GM23338 (cell line): ENCODE data around the gene LRRC10.

Experiments used
- CREB1 ChIP-seq: fragments of 250-450 bp; sonication (Bioruptor Pico); IDR thresholded peaks from 2 replicates; pipeline ENCODE4 v1.5.0; 2020; ENCODE audit warnings: low read depth, mild to moderate bottlenecking, moderate library complexity
- EZH2 ChIP-seq: fragments of 200-600 bp; sonication (generic); IDR thresholded peaks from one replicate; pipeline ENCODE4 v1.8.0; 2017; ENCODE audit warnings: antibody characterized with exemption, mild to moderate bottlenecking, low read depth; ENCODE audit not compliant: unreplicated experiment
- EZH2phosphoT487 ChIP-seq: fragments of 200-600 bp; sonication (generic); IDR thresholded peaks from one replicate; pipeline ENCODE4 v1.8.1; 2018; ENCODE audit warnings: antibody characterized with exemption; ENCODE audit not compliant: unreplicated experiment
- POLR2AphosphoS5 ChIP-seq: IDR thresholded peaks from 2 replicates; pipeline ENCODE4 v1.6.1; 2016; ENCODE audit warnings: antibody characterized with exemption, low read depth
- ZNF331 ChIP-seq: fragments of 250-450 bp; sonication (Bioruptor Pico); IDR thresholded peaks from 2 replicates; pipeline ENCODE4 v1.5.0; 2020; ENCODE audit warnings: low read depth, mild to moderate bottlenecking, moderate library complexity
- TF ChIP-seq, protein P1 (sequence below), 2 experiments: fragments of 200-600 bp in 1 of 2; sonication (generic) in 1 of 2; conservative IDR thresholded peaks; 2 replicates each; pipeline versions ENCODE4 v1.5.1 to v1.6.1; 2016 to 2017; ENCODE audit warnings: antibody characterized with exemption in 2 of 2, low read depth in 2 of 2, mild to moderate bottlenecking in 2 of 2, moderate library complexity in 1 of 2
- TF ChIP-seq, protein P2 (sequence below): IDR thresholded peaks from one replicate; pipeline ENCODE4 v1.6.1; 2018; ENCODE audit warnings: antibody characterized with exemption; ENCODE audit not compliant: unreplicated experiment
- TF ChIP-seq, protein P3 (sequence below): fragments of 250-450 bp; sonication (Bioruptor Pico); IDR thresholded peaks from 2 replicates; pipeline ENCODE4 v1.5.0; 2020; ENCODE audit warnings: mild to moderate bottlenecking, moderate library complexity
- TF ChIP-seq, protein P4 (sequence below): IDR thresholded peaks from 2 replicates; pipeline ENCODE4 v1.6.1; 2016; ENCODE audit warnings: antibody characterized with exemption

DNA sequence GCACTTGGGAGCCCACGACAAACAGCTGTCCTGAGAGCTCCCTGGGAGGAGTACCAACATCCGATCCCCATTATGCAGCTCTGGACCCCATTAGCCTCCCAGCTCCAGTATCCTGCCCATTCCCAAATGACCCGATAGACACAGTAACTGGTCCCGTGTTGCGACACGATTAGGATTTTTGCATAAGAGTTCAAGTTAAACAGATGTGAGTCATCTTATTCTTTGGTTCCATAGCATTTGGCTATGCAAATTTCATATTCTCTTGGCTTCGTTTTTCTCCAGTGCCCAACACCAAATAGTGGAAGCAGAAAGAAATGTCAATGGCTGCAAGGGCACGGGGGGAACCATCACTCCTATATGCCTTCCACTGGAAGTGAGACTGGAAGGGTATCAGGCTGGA is 43.0 kb upstream of the LRRC10 start:
- TF ChIP-seq, protein P1, sequence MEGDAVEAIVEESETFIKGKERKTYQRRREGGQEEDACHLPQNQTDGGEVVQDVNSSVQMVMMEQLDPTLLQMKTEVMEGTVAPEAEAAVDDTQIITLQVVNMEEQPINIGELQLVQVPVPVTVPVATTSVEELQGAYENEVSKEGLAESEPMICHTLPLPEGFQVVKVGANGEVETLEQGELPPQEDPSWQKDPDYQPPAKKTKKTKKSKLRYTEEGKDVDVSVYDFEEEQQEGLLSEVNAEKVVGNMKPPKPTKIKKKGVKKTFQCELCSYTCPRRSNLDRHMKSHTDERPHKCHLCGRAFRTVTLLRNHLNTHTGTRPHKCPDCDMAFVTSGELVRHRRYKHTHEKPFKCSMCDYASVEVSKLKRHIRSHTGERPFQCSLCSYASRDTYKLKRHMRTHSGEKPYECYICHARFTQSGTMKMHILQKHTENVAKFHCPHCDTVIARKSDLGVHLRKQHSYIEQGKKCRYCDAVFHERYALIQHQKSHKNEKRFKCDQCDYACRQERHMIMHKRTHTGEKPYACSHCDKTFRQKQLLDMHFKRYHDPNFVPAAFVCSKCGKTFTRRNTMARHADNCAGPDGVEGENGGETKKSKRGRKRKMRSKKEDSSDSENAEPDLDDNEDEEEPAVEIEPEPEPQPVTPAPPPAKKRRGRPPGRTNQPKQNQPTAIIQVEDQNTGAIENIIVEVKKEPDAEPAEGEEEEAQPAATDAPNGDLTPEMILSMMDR (conservative IDR thresholded peaks at IDR 0.05; ENCODE audit: low read depth in 2 of 2): no peak
- TF ChIP-seq EZH2: no peak
- no peak for TF ChIP-seq EZH2phosphoT487
- TF ChIP-seq, protein P2, sequence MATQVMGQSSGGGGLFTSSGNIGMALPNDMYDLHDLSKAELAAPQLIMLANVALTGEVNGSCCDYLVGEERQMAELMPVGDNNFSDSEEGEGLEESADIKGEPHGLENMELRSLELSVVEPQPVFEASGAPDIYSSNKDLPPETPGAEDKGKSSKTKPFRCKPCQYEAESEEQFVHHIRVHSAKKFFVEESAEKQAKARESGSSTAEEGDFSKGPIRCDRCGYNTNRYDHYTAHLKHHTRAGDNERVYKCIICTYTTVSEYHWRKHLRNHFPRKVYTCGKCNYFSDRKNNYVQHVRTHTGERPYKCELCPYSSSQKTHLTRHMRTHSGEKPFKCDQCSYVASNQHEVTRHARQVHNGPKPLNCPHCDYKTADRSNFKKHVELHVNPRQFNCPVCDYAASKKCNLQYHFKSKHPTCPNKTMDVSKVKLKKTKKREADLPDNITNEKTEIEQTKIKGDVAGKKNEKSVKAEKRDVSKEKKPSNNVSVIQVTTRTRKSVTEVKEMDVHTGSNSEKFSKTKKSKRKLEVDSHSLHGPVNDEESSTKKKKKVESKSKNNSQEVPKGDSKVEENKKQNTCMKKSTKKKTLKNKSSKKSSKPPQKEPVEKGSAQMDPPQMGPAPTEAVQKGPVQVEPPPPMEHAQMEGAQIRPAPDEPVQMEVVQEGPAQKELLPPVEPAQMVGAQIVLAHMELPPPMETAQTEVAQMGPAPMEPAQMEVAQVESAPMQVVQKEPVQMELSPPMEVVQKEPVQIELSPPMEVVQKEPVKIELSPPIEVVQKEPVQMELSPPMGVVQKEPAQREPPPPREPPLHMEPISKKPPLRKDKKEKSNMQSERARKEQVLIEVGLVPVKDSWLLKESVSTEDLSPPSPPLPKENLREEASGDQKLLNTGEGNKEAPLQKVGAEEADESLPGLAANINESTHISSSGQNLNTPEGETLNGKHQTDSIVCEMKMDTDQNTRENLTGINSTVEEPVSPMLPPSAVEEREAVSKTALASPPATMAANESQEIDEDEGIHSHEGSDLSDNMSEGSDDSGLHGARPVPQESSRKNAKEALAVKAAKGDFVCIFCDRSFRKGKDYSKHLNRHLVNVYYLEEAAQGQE: no peak
- no peak for TF ChIP-seq POLR2AphosphoS5
- TF ChIP-seq, protein P3, sequence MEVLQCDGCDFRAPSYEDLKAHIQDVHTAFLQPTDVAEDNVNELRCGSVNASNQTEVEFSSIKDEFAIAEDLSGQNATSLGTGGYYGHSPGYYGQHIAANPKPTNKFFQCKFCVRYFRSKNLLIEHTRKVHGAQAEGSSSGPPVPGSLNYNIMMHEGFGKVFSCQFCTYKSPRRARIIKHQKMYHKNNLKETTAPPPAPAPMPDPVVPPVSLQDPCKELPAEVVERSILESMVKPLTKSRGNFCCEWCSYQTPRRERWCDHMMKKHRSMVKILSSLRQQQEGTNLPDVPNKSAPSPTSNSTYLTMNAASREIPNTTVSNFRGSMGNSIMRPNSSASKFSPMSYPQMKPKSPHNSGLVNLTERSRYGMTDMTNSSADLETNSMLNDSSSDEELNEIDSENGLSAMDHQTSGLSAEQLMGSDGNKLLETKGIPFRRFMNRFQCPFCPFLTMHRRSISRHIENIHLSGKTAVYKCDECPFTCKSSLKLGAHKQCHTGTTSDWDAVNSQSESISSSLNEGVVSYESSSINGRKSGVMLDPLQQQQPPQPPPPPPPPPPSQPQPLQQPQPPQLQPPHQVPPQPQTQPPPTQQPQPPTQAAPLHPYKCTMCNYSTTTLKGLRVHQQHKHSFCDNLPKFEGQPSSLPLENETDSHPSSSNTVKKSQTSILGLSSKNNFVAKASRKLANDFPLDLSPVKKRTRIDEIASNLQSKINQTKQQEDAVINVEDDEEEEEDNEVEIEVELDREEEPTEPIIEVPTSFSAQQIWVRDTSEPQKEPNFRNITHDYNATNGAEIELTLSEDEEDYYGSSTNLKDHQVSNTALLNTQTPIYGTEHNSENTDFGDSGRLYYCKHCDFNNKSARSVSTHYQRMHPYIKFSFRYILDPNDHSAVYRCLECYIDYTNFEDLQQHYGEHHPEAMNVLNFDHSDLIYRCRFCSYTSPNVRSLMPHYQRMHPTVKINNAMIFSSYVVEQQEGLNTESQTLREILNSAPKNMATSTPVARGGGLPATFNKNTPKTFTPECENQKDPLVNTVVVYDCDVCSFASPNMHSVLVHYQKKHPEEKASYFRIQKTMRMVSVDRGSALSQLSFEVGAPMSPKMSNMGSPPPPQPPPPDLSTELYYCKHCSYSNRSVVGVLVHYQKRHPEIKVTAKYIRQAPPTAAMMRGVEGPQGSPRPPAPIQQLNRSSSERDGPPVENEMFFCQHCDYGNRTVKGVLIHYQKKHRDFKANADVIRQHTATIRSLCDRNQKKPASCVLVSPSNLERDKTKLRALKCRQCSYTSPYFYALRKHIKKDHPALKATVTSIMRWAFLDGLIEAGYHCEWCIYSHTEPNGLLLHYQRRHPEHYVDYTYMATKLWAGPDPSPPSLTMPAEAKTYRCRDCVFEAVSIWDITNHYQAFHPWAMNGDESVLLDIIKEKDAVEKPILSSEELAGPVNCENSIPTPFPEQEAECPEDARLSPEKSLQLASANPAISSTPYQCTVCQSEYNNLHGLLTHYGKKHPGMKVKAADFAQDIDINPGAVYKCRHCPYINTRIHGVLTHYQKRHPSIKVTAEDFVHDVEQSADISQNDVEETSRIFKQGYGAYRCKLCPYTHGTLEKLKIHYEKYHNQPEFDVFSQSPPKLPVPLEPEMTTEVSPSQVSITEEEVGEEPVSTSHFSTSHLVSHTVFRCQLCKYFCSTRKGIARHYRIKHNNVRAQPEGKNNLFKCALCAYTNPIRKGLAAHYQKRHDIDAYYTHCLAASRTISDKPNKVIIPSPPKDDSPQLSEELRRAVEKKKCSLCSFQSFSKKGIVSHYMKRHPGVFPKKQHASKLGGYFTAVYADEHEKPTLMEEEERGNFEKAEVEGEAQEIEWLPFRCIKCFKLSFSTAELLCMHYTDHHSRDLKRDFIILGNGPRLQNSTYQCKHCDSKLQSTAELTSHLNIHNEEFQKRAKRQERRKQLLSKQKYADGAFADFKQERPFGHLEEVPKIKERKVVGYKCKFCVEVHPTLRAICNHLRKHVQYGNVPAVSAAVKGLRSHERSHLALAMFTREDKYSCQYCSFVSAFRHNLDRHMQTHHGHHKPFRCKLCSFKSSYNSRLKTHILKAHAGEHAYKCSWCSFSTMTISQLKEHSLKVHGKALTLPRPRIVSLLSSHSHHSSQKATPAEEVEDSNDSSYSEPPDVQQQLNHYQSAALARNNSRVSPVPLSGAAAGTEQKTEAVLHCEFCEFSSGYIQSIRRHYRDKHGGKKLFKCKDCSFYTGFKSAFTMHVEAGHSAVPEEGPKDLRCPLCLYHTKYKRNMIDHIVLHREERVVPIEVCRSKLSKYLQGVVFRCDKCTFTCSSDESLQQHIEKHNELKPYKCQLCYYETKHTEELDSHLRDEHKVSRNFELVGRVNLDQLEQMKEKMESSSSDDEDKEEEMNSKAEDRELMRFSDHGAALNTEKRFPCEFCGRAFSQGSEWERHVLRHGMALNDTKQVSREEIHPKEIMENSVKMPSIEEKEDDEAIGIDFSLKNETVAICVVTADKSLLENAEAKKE: no peak
- TF ChIP-seq ZNF331 (CRISPR knock-in tag): no peak
- no peak for TF ChIP-seq CREB1 (CRISPR knock-in tag)
- TF ChIP-seq, protein P4, sequence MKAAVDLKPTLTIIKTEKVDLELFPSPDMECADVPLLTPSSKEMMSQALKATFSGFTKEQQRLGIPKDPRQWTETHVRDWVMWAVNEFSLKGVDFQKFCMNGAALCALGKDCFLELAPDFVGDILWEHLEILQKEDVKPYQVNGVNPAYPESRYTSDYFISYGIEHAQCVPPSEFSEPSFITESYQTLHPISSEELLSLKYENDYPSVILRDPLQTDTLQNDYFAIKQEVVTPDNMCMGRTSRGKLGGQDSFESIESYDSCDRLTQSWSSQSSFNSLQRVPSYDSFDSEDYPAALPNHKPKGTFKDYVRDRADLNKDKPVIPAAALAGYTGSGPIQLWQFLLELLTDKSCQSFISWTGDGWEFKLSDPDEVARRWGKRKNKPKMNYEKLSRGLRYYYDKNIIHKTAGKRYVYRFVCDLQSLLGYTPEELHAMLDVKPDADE: no peak
